CMK (cell line): ENCODE results near the gene PDCD4.

Experiments used
- DNase-seq: peaks from one replicate; pipeline ENCODE4 v3.0.0-alpha.2; 2010; ENCODE audit warnings: low read depth

Gene PDCD4

GRCh38 chr10:110871298-110872084, at the start of gene PDCD4:
PDCD4 (plus strand) TSS chr10:110871928; CDS start chr10:110876028, 4,100 bp downstream.
- DNase-seq: peak; percentile 90

GRCh38 chr10:110822035-110822711, 49.6 kb upstream of the PDCD4 start:
- DNase-seq: no peak

GRCh38 chr10:110822712-110823311, 48.9 kb upstream of the PDCD4 start:
- DNase-seq: no peak

GRCh38 chr10:110824152-110824441, 47.6 kb upstream of the PDCD4 start:
- DNase-seq: no peak

- DNase-seq: no peak
These were observed 47.1 kb upstream of the PDCD4 start for GRCh38 chr10:110824660-110825059.

- no peak for DNase-seq
These were observed 46.2 kb upstream of the PDCD4 start for GRCh38 chr10:110825508-110825907.

GRCh38 chr10:110827410-110827809, 44.3 kb upstream of the PDCD4 start:
- DNase-seq: no peak

- DNase-seq: no peak
These were observed 43.9 kb upstream of the PDCD4 start for GRCh38 chr10:110827875-110828274.

- DNase-seq: no peak
These were observed 43.2 kb upstream of the PDCD4 start for GRCh38 chr10:110828525-110828924.

GRCh38 chr10:110829721-110830410, 41.9 kb upstream of the PDCD4 start:
- no peak for DNase-seq

GRCh38 chr10:110833234-110833940, 38.3 kb upstream of the PDCD4 start:
- DNase-seq: no peak

GRCh38 chr10:110833941-110834628, 37.6 kb upstream of the PDCD4 start:
- no peak for DNase-seq

- no peak for DNase-seq
These were observed 37.0 kb upstream of the PDCD4 start for GRCh38 chr10:110834629-110835301.

GRCh38 chr10:110835841-110836240, 35.9 kb upstream of the PDCD4 start:
- DNase-seq: no peak

GRCh38 chr10:110836706-110837105, 35.0 kb upstream of the PDCD4 start:
- no peak for DNase-seq

GRCh38 chr10:110837418-110838171, 34.1 kb upstream of the PDCD4 start:
- DNase-seq: no peak

GRCh38 chr10:110840225-110840922, 31.4 kb upstream of the PDCD4 start:
- no peak for DNase-seq

- no peak for DNase-seq
These were observed 30.8 kb upstream of the PDCD4 start for GRCh38 chr10:110840923-110841428.

- DNase-seq: no peak
These were observed 29.9 kb upstream of the PDCD4 start for GRCh38 chr10:110841767-110842267.
